HCT116 (cell line): Measurements from ENCODE around the gene ELFN1. TPM values are rescaled to one million over a fixed set of nuclear protein-coding genes. Genes with fewer than 3 reads are reported as not detected.

ENCODE experiments used
- ATAC-seq: fragments of 200-7000 bp; cut with Tn5 transposase; 2 replicates; pipeline ENCODE4 v1.9.1; 2020; ENCODE audit warnings: mild to moderate bottlenecking, moderate library complexity
- BruUV-seq: library from RNA; stranded (reverse); fragments of 400-500 nt; replicated peaks from 2 replicates; lab custom pipeline; 2021; lab: Mats Ljungman, UMichigan
- CTCF ChIA-PET: fragments of 300-600 bp; sonication (Branson Sonifier 250); formaldehyde crosslinking; loops from one replicate; lab custom pipeline; 2021; ENCODE audit warnings: antibody characterized with exemption; lab: Charles Lee
- POLR2A ChIA-PET: fragments of 300-600, 350-600 bp; sonication (Branson Sonifier 250); formaldehyde crosslinking; loops from one replicate; lab custom pipeline; 2021; ENCODE audit warnings: antibody characterized with exemption; lab: Charles Lee
- RAD21 ChIA-PET, 2 experiments: fragments of 300-600 bp; sonication (Branson Sonifier 250); formaldehyde crosslinking; loops; one replicate each; lab custom pipeline; 2023; ENCODE audit warnings: low total read pairs in 2 of 2; ENCODE audit not compliant: uncharacterized antibody in 2 of 2, unreplicated experiment in 2 of 2, low non-redundant PET in 1 of 2; lab: Charles Lee
- DNase-seq: peaks from one replicate; pipeline ENCODE4 v3.0.0-alpha.2; 2010; ENCODE audit warnings: low read depth, low spot score
- H2AFZ ChIP-seq: fragments of 200-600 bp; shearing (Covaris generic), sonication (generic); 2 replicates; pipeline ENCODE4 v1.6.1; 2017; ENCODE audit warnings: low read depth, mixed run types, mixed read lengths, antibody characterized with exemption, low read length; ENCODE audit not compliant: poor library complexity, severe bottlenecking
- H3K27ac ChIP-seq: 2 replicates; pipeline ENCODE4 v1.5.1; 2012; ENCODE audit warnings: low read depth, low read length
- H3K27me3 ChIP-seq: fragments of 200-600 bp; sonication (generic); 2 replicates; pipeline ENCODE4 v1.6.1; 2016; ENCODE audit warnings: mixed run types, low read length, mixed read lengths; ENCODE audit not compliant: insufficient read depth
- H3K36me3 ChIP-seq, 2 experiments: fragments of 200-500 bp in 1 of 2; fragments of 200-600 bp in 1 of 2; sonication (Bioruptor generic) in 1 of 2; sonication (generic) in 1 of 2; 2 replicates each; pipeline versions ENCODE4 v1.5.1 to v1.6.1; 2014 to 2016; ENCODE audit warnings: low read length in 2 of 2, inconsistent platforms in 1 of 2, mixed read lengths in 1 of 2, mixed run types in 1 of 2; ENCODE audit not compliant: insufficient read depth in 2 of 2, control insufficient read depth in 1 of 2
- H3K4me1 ChIP-seq, 2 experiments: fragments of 200-600 bp in 1 of 2; sonication (generic) in 1 of 2; 2 replicates each; pipeline versions ENCODE4 v1.5.1 to v1.6.1; 2012 to 2017; ENCODE audit warnings: low read length in 2 of 2, inconsistent platforms in 1 of 2, mild to moderate bottlenecking in 1 of 2, mixed read lengths in 1 of 2, mixed run types in 1 of 2, moderate library complexity in 1 of 2; ENCODE audit not compliant: insufficient read depth in 2 of 2, control insufficient read depth in 1 of 2
- H3K4me2 ChIP-seq: fragments of 200-600 bp; sonication (generic); 2 replicates; pipeline ENCODE4 v1.6.1; 2017; ENCODE audit warnings: mixed run types, low read length, mixed read lengths
- H3K4me3 ChIP-seq, 2 experiments: fragments of 200-600 bp in 1 of 2; sonication (generic) in 1 of 2; replicated peaks in 1 of 2; 2 replicates each; pipeline ENCODE4 v1.5.1; 2011 to 2016; ENCODE audit warnings: low read length in 2 of 2, control low read depth in 1 of 2, low read depth in 1 of 2, mild to moderate bottlenecking in 1 of 2, mixed read lengths in 1 of 2, mixed run types in 1 of 2
- H3K79me2 ChIP-seq: fragments of 200-600 bp; sonication (generic); 2 replicates; pipeline ENCODE4 v1.6.1; 2017; ENCODE audit warnings: mild to moderate bottlenecking, mixed run types, low read length, moderate library complexity, mixed read lengths; ENCODE audit not compliant: insufficient read depth
- H3K9ac ChIP-seq: fragments of 200-600 bp; sonication (generic); 2 replicates; pipeline ENCODE4 v1.6.1; 2016; ENCODE audit warnings: low read length, mixed read lengths
- H3K9me2 ChIP-seq: fragments of 200-600 bp; sonication (generic), shearing (Covaris generic); 2 replicates; pipeline ENCODE4 v1.6.1; 2017; ENCODE audit warnings: mixed run types, mild to moderate bottlenecking, moderate library complexity; ENCODE audit not compliant: insufficient read depth
- H3K9me3 ChIP-seq, 2 experiments: fragments of 200-500 bp in 1 of 2; fragments of 200-600 bp in 1 of 2; sonication (Bioruptor generic) in 1 of 2; sonication (generic) in 1 of 2; 2 replicates each; pipeline ENCODE4 v1.6.1; 2014 to 2017; ENCODE audit warnings: low read length in 2 of 2, mixed read lengths in 2 of 2, inconsistent platforms in 1 of 2, low read depth in 1 of 2, mild to moderate bottlenecking in 1 of 2, mixed run types in 1 of 2, moderate library complexity in 1 of 2; ENCODE audit not compliant: control insufficient read depth in 1 of 2, insufficient read depth in 1 of 2
- H4K20me1 ChIP-seq: fragments of 200-600 bp; sonication (generic), shearing (Covaris generic); 2 replicates; pipeline ENCODE4 v1.6.1; 2017; ENCODE audit warnings: mixed run types, mild to moderate bottlenecking, moderate library complexity; ENCODE audit not compliant: insufficient read depth
- ATF3 ChIP-seq: IDR thresholded peaks from 2 replicates; pipeline ENCODE4 v1.6.1; 2012
- CEBPB ChIP-seq: IDR thresholded peaks from 2 replicates; pipeline ENCODE4 v1.6.1; 2012; ENCODE audit warnings: low read depth
- CTCF ChIP-seq, 3 experiments: fragments of 200-600 bp in 1 of 3; sonication (generic) in 1 of 3; IDR thresholded peaks in 2 of 3; conservative IDR thresholded peaks in 1 of 3; 2 replicates each; pipeline ENCODE4 v1.5.1; 2012 to 2017; ENCODE audit warnings: low read depth in 2 of 3, low read length in 2 of 3, antibody characterized with exemption in 1 of 3, borderline replicate concordance in 1 of 3, control low read depth in 1 of 3, mild to moderate bottlenecking in 1 of 3, mixed read lengths in 1 of 3, mixed run types in 1 of 3, moderate library complexity in 1 of 3; ENCODE audit not compliant: insufficient read depth in 1 of 3
- ELF1 ChIP-seq: IDR thresholded peaks from 2 replicates; pipeline ENCODE4 v1.6.1; 2012; ENCODE audit warnings: low read depth, borderline replicate concordance
- EZH2 ChIP-seq: fragments of 200-600 bp; sonication (generic); IDR thresholded peaks from 2 replicates; pipeline ENCODE4 v1.6.1; 2017; ENCODE audit warnings: antibody characterized with exemption, mixed run types
- MAX ChIP-seq: IDR thresholded peaks from 2 replicates; pipeline ENCODE4 v1.6.1; 2012
- REST ChIP-seq: IDR thresholded peaks from 2 replicates; pipeline ENCODE4 v1.6.1; 2012; ENCODE audit warnings: low read depth
- SIN3A ChIP-seq: IDR thresholded peaks from 2 replicates; pipeline ENCODE4 v1.6.1; 2012; ENCODE audit warnings: low read depth
- YY1 ChIP-seq: IDR thresholded peaks from 2 replicates; pipeline ENCODE4 v1.6.1; 2011; ENCODE audit warnings: low read length, low read depth, moderate library complexity, mild to moderate bottlenecking; ENCODE audit not compliant: insufficient replicate concordance; ENCODE audit errors: extremely low read depth
- ZFX ChIP-seq: fragments of 450-650 bp; IDR thresholded peaks from 2 replicates; pipeline ENCODE4 v1.6.1; 2017
- intact Hi-C: fragments of 100-400 bp; cut with micrococcal nuclease; formaldehyde crosslinking; loops from 2 replicates; pipeline ENCODE4 v1.10.0; 2022
- total RNA-seq: library from RNA; stranded (reverse); gene quantifications from one replicate; pipeline ENCODE4 v1.2.1, GENCODE V29; 2021; ENCODE audit not compliant: unreplicated experiment

ELFN1 gene
- total RNA-seq, 1 experiment from 2014 or later, result 4.4 TPM

GRCh38 chr7:1732645-1733044, 62.6 kb downstream of the ELFN1 start (continued):
- TF ChIP-seq SIN3A (no peak), EZH2 (no peak), CEBPB (no peak), YY1 (no peak), REST (no peak)
- TF ChIP-seq, all 23 proteins: peak for 0

- CTCF ChIA-PET, result no interaction called here
- Histone ChIP-seq H3K79me2 (no peaks in the 10 kb centered on the region), H4K20me1 (no peaks in the 10 kb centered on the region; the same call in 1 of the 2 replicates), H3K27me3 (peaks cover 24% of the 10 kb centered on the region; the same call in 1 of the 2 replicates), H3K4me3 (no peak overlapping the region), H2AFZ (no peak overlapping the region), H3K36me3 (no peaks in the 10 kb centered on the region; a peak in 1 of 4 replicates), H3K27ac (no peak overlapping the region), H3K4me1 (peaks cover 5 to 10% of the 10 kb centered on the region in 2 experiments; a peak in 1 of 4 replicates), H3K4me2 (peak overlapping the region; percentile 17), H3K9me3 (no peaks in the 10 kb centered on the region), H3K9ac (no peak overlapping the region), H3K9me2 (no peaks in the 10 kb centered on the region)
- BruUV-seq, result no TSS peak
- POLR2A ChIA-PET, result no interaction called here
- TF ChIP-seq CEBPB (no peak), MAX (no peak), CTCF (IDR thresholded peaks at IDR 0.05 in 2 of 3, conservative IDR thresholded peaks at IDR 0.05 in 1 of 3; ENCODE audit: borderline replicate concordance in 1 of 3, insufficient read depth in 1 of 3, low read depth in 2 of 3, low read length in 2 of 3) (0 out of 6 replicates have a peak, but pooled peaks of 1 of the 3 experiments have one; percentile 9), ELF1 (no peak), ZFX (no peak), ATF3 (no peak)
- RAD21 ChIA-PET, result no interaction called here
- DNase-seq (no peak), ATAC-seq (peak; percentile 63)
- intact Hi-C loops, result loop anchor here (10.0 kb wide), 1 partner anchor 159 kb away; the partner anchor contains the start of gene PSMG3
These were observed 63.3 kb downstream of the ELFN1 start for GRCh38 chr7:1733206-1733907.
